GM18909 (cell line): ENCODE results near the gene NUDT9.
A peak's percentile ranks its signal among the peaks of the same experiment; 100 is the strongest.
"Not testable (repeated sequence)": the region's sequence is repeated elsewhere in the genome, so short reads cannot be mapped to it uniquely, and the experiment has no call there.

Source experiments
- ATAC-seq: cut with Tn5 transposase; IDR thresholded peaks from one replicate; pipeline ENCODE4 v1.9.1; 2021; ENCODE audit warnings: mild to moderate bottlenecking; ENCODE audit not compliant: unreplicated experiment, poor library complexity

The NUDT9 gene, protein sequence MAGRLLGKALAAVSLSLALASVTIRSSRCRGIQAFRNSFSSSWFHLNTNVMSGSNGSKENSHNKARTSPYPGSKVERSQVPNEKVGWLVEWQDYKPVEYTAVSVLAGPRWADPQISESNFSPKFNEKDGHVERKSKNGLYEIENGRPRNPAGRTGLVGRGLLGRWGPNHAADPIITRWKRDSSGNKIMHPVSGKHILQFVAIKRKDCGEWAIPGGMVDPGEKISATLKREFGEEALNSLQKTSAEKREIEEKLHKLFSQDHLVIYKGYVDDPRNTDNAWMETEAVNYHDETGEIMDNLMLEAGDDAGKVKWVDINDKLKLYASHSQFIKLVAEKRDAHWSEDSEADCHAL

DNA sequence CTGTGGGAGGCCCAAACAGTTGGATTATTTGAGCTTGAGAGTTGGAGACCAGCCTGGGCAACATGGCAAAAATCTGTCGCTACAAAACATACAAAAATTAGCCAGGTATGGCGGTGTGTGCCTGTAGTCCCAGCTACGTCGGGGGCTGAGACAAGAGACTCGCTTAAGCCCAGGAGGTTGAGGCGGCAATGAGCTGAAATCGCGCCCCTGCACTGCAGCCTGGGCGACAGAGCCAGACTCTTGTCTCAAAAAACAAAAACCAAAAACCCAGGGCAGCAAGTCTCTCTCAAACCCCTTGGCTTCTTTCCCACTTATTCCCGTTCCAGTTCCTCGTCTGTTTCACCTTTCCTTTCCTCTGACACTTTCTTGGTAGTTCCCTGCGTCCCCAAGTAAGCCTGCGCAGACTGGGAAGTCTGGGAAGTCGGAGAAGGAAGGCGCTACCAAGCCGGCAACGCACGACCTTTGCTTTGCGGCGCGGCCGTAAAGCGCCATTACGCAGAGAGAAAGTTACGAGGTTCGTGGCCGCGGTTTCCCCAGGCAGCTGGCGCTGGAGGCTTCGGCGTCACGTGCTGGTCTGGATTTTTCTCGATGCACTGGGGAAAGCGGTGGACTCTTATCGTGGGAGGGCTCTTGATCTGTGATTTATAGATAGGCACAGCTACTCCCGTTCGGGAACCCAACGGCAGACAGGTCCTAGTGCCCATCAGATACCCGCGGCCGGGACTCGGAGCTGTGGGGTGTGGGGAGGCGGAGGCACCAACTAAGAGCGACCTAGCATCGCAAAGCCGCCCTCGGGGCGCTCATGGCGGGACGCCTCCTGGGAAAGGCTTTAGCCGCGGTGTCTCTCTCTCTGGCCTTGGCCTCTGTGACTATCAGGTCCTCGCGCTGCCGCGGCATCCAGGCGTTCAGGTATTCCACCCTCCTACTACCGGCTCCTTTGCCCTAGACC is at the start of gene NUDT9:
NUDT9 (plus strand) TSS at position 470 of the 949 bp plus-strand sequence; CDS start at position 803, 333 bp downstream.
- peak; percentile 93 for ATAC-seq

DNA sequence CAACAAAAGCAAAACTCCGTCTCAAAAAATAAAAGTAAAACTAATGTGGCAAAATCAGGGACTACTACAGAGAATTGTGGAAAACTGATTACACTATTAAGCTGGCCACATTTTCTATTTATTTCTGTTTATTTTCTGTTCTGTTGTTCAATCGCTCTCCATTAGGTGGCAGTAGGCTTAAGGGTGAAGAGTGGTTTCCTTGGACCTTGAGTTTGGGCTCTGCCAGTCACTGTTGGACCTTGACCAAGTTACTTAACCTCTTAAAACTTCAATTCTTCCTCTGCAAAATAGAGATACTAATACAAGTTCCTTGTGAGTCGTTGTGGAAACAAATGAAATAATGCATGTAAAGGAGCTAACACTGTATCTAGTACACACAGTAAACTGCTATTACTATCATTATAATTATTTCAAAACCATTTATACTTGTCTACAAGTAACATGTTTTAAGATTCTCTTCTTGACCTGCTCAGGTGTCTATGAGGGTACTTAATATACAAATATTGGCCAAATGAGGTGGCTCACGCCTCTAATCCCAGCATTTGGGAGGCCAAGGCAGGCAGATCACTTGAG is 46.6 kb upstream of the NUDT9 start:
- ATAC-seq = no peak

DNA sequence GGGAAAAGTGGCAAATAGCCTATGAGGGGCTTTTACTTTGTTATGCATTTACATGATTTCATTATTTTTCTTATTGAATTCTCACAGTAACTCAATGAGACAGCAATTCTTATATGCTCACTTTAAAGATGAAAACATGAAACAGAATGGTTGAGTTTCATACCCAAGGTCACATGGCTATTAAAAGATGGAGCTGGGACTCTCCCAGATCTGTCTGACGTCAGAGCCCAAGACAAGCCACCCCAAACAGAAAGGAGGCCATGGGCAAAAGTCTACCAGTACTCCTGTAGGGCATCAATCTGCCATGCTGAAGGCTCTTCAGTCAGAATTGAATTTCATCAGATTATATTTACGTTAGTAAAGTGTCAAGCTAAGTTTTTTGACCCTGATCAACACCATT is 44.6 kb upstream of the NUDT9 start:
- ATAC-seq = no peak

DNA sequence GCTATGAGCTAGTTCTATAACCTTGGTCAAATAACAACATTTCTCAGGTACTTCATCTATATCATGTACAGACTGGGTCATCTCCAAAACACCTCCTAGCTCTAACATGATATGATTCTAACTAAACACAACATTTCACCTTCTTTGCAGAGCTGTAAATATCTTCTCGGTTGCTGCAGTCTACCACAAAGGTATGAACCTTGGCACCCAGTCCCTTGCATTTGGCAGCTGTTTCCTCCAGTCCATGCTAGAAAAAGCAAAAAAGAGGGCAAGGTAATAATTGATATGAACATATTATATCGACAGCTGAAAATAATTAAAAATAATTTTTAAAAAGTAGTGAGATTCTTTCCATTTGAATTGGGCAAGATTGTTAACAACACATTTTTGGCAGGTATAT is 40.3 kb upstream of the NUDT9 start:
- no peak for ATAC-seq

DNA sequence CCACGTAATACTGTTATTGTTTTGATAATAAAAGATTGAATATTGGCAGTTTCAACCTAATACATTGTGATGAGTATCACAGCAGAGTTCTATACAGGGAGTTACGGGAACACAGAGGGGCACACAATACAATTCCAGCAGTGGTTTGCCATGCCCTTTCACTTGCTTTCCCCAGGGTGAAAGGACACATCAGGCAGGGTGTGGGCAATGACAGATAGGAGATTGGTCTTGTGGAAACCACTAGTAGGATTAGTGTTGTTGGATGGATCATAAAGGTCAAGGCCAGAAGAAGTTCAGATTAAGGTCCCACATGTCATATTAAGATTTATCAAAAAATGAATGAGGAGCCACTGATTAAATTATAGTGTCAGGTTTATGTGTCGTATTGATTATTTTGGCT is 39.4 kb upstream of the NUDT9 start:
- no peak for ATAC-seq

DNA sequence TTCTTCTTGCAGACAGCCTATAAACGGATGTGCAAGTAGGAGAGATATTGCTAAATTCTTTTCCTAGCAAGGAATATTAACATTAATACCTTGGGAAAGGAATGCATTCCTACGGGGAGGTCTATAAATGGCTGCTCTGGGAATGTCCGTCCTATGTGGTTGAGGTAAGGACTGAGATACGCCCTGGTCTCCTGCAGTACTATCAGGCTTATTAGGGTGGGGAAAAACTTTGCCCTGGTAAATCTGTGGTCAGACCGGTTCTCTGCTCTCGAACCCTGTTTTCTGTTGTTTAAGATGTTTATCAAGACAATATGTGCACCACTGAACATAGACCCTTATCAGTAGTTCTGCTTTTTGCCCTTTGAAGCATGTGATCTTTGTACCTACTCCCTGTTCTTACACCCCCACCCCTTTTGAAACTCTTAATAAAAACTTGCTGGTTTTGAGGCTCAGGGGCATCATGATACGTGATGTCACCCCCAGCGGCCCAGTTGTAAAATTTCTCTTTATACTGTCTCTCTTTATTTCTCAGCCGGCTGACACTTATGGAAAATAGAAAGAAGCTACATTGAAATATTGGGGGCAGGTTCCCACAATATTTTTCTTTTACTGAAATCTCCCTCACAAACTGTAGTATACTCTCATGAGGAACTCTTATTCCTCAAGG is 37.8 kb upstream of the NUDT9 start:
- ATAC-seq = not testable (repeated sequence)

DNA sequence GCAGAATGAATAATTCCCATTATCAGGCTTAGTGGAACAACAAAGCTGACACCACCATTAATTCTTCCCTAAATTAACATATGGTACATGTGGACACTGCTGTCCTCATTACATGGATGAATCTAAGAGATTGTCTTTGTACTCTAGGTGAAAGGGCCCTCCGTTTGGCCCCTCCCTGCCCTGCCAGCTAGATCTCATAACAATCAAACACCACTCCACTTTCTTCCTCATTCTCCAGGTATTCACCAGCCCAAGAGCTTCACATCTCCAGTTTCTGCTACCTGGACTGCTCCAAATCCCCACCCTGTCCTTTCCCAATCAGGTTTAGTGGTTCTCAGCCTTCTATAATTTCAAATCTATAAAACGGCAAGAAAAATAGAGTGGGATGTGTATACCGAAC is 35.1 kb upstream of the NUDT9 start:
- ATAC-seq = no peak

GRCh38 chr4:87388901-87389300 is 33.5 kb upstream of the NUDT9 start:
- ATAC-seq = no peak

DNA sequence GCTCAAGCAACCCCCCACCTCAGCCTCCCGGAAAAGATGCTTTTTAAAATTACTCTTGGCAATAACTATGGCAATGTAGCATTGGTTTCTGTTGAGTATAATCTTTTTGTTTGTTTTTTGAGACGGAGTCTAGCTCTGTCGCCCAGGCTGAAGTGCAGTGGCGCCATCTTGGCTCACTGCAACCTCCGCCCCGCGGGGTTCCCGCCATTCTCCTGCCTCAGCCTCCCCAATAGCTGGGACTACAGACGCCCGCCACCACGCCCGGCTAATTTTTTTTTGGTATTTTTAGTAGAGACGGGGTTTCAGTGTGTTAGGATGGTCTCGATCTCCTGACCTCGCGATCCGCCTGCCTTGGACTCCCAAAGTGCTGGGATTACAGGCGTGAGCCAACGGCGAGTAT is 32.3 kb upstream of the NUDT9 start:
- not testable (repeated sequence) for ATAC-seq

GRCh38 chr4:87390551-87390890 is 31.9 kb upstream of the NUDT9 start:
- ATAC-seq = peak; percentile 14

GRCh38 chr4:87390891-87391575 is 31.3 kb upstream of the NUDT9 start, which contains the start of gene HSD17B11:
TSS of gene HSD17B11 (minus strand) at chr4:87391188. CDS start at chr4:87391070, 118 bp downstream.
- peak; percentile 99 for ATAC-seq

- peak; percentile 9 for ATAC-seq
These were observed 30.8 kb upstream of the NUDT9 start for GRCh38 chr4:87391576-87392054.

DNA sequence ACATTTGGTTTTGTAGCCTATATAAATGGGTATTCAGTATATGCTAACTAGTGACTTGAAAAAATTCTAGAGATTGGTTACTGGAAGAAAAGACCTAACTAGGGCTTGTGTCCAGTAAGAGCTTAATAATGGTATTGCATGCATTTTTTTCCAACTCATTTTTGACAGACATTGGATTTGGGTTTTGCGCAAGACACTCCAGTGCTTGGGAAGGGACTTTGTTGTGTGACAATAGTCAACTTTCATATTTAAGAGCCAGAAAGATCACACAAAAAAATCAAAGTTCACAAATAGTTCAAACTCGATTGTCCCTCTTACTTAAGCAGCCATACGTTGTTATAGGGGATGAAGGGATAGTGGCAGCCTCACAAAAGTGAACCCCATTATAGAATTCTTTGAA is 30.2 kb upstream of the NUDT9 start:
- no peak for ATAC-seq

DNA sequence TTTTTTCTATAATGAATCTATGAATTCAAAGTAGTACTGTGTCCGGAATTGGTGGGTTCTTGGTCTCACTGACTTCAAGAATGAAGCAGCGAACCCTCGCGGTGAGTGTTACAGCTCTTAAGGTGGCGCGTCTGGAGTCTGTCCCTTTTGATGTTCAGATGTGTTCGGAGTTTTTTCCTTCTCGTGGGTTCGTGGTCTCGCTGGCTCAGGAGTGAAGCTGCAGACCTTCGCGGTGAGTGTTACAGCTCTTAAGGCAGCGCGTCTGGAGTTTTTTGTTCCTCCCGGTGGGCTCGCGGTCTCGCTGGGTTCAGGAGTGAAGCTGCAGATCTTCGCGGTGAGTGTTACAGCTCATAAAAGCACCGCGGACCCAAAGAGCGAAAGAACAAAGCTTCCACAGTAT is 27.3 kb upstream of the NUDT9 start:
- not testable (repeated sequence) for ATAC-seq

GRCh38 chr4:87395851-87396250 is 26.5 kb upstream of the NUDT9 start:
- not testable (repeated sequence) for ATAC-seq

DNA sequence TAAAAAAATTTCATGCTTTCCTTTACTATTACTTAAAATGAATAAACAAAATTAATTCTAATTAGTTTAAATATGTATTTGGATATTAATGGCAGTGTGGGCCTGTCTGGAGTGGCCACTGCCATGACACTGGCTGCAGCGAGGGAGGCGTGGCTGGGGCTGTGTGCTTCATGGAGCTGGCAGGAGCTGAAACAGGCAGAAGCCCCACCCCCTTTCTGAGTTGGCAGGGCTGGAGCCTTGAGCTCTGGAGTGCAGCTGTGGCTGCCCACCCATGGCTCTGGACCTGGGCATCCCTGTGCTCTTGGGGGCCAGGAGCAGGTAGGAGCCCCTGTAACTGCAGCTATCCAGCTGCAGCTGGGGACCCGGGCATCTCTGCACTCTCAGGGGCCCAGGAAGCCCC is 23.2 kb upstream of the NUDT9 start:
- no peak for ATAC-seq

DNA sequence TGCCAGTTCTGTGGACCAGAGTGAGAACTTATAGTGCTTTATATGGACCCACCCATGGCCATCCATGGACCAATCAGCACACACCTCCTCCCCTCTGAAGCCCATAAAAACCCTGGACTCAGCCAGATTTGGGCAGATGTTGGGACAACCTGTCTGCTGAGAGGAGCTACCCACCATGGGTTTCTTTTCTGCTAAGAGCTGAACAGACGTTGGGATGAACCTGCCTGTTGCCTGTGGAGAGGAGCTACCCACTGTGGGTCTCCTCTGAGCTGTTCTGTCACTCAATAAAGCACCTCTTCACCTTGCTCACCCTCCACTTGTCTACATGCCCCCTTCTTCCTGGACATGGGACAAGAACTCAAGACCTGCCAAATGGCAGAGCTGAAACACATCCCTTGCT is 22.4 kb upstream of the NUDT9 start:
- no peak for ATAC-seq

DNA sequence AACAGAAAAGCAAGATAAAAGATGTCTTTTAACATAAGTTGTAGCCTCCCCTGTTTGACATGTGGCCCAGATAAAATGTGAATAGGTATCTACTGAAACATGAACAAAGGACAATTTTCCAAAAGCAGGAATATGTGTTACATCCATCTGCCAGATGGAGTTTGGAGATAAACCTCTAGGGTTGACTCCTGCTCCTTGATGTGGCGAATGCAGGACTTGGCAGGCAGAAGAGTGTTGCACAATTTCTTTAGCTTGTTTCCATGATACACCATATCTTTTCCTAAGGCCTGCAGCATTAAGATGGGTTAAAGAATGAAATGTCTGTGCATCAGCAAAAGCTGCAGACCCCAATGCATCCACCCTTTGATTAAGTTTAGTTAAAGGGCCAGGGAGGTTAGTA is 18.6 kb upstream of the NUDT9 start:
- not testable (repeated sequence) for ATAC-seq

DNA sequence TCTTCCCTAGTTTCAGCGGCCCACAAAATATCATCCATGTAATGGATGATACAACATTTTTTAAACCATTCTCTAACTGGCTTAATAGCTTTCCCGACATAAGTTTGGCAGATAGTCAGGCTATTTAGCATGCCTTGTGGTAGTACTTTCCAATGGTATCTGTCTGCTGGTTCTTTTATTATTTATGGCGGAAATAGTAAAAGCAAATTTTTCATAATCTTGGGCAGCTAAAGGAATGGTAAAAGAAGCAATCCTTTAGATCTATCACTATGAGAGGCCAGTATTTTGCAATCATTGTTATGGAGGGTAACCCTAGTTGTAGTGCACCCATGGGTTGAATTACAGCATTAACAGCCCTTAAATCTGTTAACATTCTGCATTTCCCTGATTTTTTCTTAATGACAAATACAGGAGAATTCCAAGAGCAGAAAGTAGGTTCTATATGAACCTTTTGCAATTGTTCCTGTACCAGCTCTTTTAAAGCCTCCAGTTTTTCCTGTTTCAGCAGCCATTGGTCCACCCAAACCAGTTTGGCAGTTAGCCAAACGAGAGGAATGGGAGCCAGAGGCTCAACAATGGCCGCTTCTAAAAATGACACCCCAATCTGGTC is 17.1 kb upstream of the NUDT9 start:
- ATAC-seq = no peak
